Activated CD8-positive, alpha-beta memory T cell treated with anti-CD3 and anti-CD28 coated beads, Interleukin-2, amount 50 U/mL, for 24 hours (primary cell): ENCODE results near the gene PSME1.

Experiments
- DNase-seq: peaks from one replicate; pipeline ENCODE4 v3.0.0-alpha.2; 2020; ENCODE audit errors: extremely low read depth

The PSME1 gene

GRCh38 chr14:24172261-24172860, 36.4 kb downstream of the PSME1 start:
- DNase-seq = no peak

GRCh38 chr14:24172871-24173281, 36.9 kb downstream of the PSME1 start:
- DNase-seq = no peak

GRCh38 chr14:24176599-24176998, 40.6 kb downstream of the PSME1 start:
- no peak for DNase-seq

GRCh38 chr14:24177041-24177825, 41.2 kb downstream of the PSME1 start:
- no peak for DNase-seq

GRCh38 chr14:24177891-24178290, 41.9 kb downstream of the PSME1 start:
- no peak for DNase-seq

- DNase-seq = no peak
These were observed 42.6 kb downstream of the PSME1 start for GRCh38 chr14:24178399-24179178.

GRCh38 chr14:24179294-24179960, 43.4 kb downstream of the PSME1 start:
- DNase-seq = no peak

GRCh38 chr14:24179961-24180796, 44.2 kb downstream of the PSME1 start:
- DNase-seq = no peak

- no peak for DNase-seq
These were observed 45.5 kb downstream of the PSME1 start for GRCh38 chr14:24181371-24182077.

- DNase-seq = no peak
These were observed 46.3 kb downstream of the PSME1 start for GRCh38 chr14:24182110-24182882.

- DNase-seq = no peak
These were observed 47.1 kb downstream of the PSME1 start for GRCh38 chr14:24183014-24183481.

GRCh38 chr14:24184104-24184970, 48.3 kb downstream of the PSME1 start:
- DNase-seq = no peak

GRCh38 chr14:24185026-24185425, 49.0 kb downstream of the PSME1 start:
- no peak for DNase-seq

GRCh38 chr14:24185741-24186140, 49.7 kb downstream of the PSME1 start:
- no peak for DNase-seq

GRCh38 chr14:24186831-24187538, 51.0 kb downstream of the PSME1 start:
- DNase-seq = no peak

GRCh38 chr14:24187539-24187915, 51.5 kb downstream of the PSME1 start:
- DNase-seq = no peak
